ENCODE data around the gene LGR5.
A peak's percentile ranks its signal among the peaks of the same experiment; 100 is the strongest.

The LGR5 gene

DNA sequence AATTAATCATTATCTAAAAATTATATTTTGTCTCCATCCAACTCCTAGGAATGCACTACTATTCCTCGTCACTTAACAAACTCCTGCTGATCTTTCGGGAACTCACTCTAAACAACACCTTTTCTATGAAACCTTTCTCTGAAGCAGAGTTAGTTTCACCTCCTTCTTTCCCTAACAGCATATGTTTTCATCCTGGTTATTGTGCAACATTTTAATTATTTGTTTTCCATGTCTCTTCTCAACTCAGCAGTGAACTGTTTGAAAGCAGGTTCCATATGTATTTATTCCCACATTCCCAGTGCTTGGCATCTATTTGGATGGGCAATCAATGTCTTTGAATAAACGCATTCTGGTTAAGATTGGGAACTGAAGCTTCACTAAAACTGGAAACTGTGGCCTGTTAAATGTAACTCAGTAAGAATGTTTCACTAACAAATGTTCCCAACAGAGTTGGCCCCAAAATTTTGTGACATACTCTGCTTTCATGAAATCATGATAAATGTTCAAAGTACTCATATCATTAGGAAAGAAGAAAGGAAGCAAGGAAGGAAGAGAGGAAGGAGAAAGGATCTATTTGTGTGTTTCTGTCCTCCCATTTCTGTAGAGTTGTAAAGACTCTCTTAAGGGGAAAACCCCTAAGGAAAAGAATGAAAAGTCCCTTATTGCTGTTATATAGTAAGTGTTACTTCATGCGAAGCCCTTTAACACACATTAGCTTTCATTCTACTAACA is 13.9 kb upstream of the LGR5 start:
- no peaks in the 10 kb centered on the region for H3K9me3 ChIP-seq (ENCODE audit: control insufficient read depth, insufficient read depth, low read length)

GRCh38 chr12:71426300-71427047 is 13.1 kb upstream of the LGR5 start:
- Histone ChIP-seq H3K36me3 (ENCODE audit: insufficient read depth, low read length) (no peaks in the 10 kb centered on the region), H3K9me3 (ENCODE audit: control insufficient read depth, insufficient read depth, low read length) (no peaks in the 10 kb centered on the region), H3K4me1 (ENCODE audit: insufficient read depth, low read length) (no peaks in the 10 kb centered on the region), H3K9ac (ENCODE audit: low read depth, low read length) (no peak overlapping the region)

More for the DNA sequence above, 13.9 kb upstream of the LGR5 start:
- Histone ChIP-seq H3K36me3 (ENCODE audit: insufficient read depth, low read length) (no peaks in the 10 kb centered on the region), H3K9ac (ENCODE audit: low read depth, low read length) (no peak overlapping the region), H3K4me1 (ENCODE audit: insufficient read depth, low read length) (no peaks in the 10 kb centered on the region)

- no peak overlapping the region for H3K9ac ChIP-seq (ENCODE audit: low read depth, low read length)
- H3K4me1 ChIP-seq (ENCODE audit: insufficient read depth, low read length) = no peaks in the 10 kb centered on the region
- no peaks in the 10 kb centered on the region for H3K36me3 ChIP-seq (ENCODE audit: insufficient read depth, low read length)
- no peaks in the 10 kb centered on the region; the same call in 1 of the 2 replicates for H3K9me3 ChIP-seq (ENCODE audit: control insufficient read depth, insufficient read depth, low read length)
Measured at GRCh38 chr12:71430756-71431155, 8.8 kb upstream of the LGR5 start.

DNA sequence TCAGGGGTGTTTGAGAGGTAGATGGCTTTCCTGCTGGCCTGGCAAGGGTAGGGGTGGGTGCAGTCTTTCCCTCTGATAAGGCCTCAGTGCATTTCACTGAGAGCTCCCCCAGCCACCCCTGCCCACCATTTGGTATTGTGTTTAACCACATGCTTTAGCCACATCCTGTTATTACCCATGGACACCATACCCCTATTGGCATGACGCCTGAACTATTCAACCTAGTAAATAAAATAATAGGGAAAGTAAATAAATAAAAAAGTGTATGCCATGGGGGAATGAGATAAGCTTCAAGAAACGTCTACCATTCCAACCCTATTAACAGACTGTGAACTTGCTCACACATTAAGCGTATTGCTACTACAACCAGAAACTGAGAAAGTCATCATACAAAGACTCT is 7.6 kb upstream of the LGR5 start:
- H3K9me3 ChIP-seq (ENCODE audit: control insufficient read depth, insufficient read depth, low read length) = no peaks in the 10 kb centered on the region; the same call in 1 of the 2 replicates

GRCh38 chr12:71432936-71433335 is 6.7 kb upstream of the LGR5 start:
- no peak overlapping the region for H3K9ac ChIP-seq (ENCODE audit: low read depth, low read length)
- H3K4me1 ChIP-seq (ENCODE audit: insufficient read depth, low read length) = no peaks in the 10 kb centered on the region
- H3K36me3 ChIP-seq (ENCODE audit: insufficient read depth, low read length) = no peaks in the 10 kb centered on the region
- no peaks in the 10 kb centered on the region; the same call in 1 of the 2 replicates for H3K9me3 ChIP-seq (ENCODE audit: control insufficient read depth, insufficient read depth, low read length)

More for the DNA sequence above, 7.6 kb upstream of the LGR5 start:
- no peak overlapping the region for H3K9ac ChIP-seq (ENCODE audit: low read depth, low read length)
- H3K36me3 ChIP-seq (ENCODE audit: insufficient read depth, low read length) = no peaks in the 10 kb centered on the region
- H3K4me1 ChIP-seq (ENCODE audit: insufficient read depth, low read length) = no peaks in the 10 kb centered on the region

DNA sequence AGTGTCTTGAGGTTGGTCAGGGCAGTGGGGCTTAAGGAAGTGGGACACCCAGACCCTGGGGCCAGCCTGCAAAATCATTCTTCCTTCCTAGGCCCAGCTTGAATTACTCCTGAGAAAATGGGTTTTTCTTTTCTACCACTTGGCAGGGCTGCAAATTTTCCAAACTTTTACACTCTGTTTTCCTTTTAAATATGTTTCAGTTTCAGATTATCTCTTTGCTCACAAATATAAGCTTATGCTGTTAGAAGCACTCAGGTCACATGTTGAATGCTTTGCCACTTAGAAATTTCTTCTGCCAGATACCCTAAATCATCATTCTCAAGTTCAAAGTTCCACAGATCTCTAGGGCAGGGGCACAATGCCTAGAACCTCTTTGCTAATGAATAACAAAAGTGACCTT is 2.9 kb upstream of the LGR5 start:
- H3K4me1 ChIP-seq (ENCODE audit: insufficient read depth, low read length) = no peaks in the 10 kb centered on the region
- no peak overlapping the region for H3K9ac ChIP-seq (ENCODE audit: low read depth, low read length)
- no peaks in the 10 kb centered on the region; the same call in 1 of the 2 replicates for H3K9me3 ChIP-seq (ENCODE audit: control insufficient read depth, insufficient read depth, low read length)
- H3K36me3 ChIP-seq (ENCODE audit: insufficient read depth, low read length) = no peaks in the 10 kb centered on the region

DNA sequence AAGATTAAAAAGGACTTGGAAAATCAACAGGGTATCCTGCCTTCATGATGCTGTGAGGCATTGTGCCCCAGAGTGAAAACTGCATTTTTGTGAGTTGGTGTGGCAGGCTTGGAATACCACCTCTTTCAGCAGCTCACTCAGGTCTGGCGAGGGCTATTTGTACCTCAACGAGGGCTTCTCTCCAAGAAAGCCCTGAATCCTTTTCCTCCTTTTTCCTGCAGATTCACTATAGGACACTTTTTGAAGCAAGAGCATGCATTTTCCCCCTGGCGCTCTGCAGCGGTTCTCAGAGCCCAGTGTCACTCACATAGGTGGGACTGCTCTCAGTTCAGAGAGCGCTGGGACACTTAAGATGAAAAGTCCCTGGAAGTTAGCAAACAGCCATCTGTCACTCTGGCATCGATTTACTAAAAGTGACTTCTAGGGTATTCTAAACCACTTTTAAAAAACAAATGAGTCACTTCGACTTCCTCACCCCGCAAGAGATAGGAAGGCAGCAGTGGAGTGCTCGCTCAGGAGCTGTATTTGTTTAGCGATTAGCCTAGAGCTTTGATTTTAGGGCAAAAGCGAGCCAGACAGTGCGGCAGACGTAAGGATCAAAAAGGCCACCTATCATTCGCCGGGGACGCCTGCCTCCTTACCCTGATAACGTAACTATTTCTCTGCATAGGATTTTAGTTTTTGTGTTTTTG is 782 bp upstream of the LGR5 start:
- no peaks in the 10 kb centered on the region for H3K36me3 ChIP-seq (ENCODE audit: insufficient read depth, low read length)
- no peaks in the 10 kb centered on the region; the same call in 1 of the 2 replicates for H3K9me3 ChIP-seq (ENCODE audit: control insufficient read depth, insufficient read depth, low read length)
- H3K4me1 ChIP-seq (ENCODE audit: insufficient read depth, low read length) = no peaks in the 10 kb centered on the region
- peak overlapping the region; percentile 57; the same call in 1 of the 2 replicates for H3K9ac ChIP-seq (ENCODE audit: low read depth, low read length)

DNA sequence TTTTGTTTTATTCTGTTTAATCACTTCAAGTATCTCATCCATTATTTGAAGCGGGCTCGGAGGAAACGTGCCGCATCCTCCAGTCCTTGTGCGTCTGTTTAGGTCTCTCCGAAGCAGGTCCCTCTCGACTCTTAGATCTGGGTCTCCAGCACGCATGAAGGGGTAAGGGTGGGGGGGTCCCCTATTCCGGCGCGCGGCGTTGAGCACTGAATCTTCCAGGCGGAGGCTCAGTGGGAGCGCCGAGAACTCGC is 311 bp upstream of the LGR5 start:
- Histone ChIP-seq H3K9me3 (ENCODE audit: control insufficient read depth, insufficient read depth, low read length) (no peaks in the 10 kb centered on the region; the same call in 1 of the 2 replicates), H3K4me1 (ENCODE audit: insufficient read depth, low read length) (no peaks in the 10 kb centered on the region), H3K9ac (ENCODE audit: low read depth, low read length) (peak overlapping the region; percentile 57; the same call in 1 of the 2 replicates), H3K36me3 (ENCODE audit: insufficient read depth, low read length) (no peaks in the 10 kb centered on the region)

DNA sequence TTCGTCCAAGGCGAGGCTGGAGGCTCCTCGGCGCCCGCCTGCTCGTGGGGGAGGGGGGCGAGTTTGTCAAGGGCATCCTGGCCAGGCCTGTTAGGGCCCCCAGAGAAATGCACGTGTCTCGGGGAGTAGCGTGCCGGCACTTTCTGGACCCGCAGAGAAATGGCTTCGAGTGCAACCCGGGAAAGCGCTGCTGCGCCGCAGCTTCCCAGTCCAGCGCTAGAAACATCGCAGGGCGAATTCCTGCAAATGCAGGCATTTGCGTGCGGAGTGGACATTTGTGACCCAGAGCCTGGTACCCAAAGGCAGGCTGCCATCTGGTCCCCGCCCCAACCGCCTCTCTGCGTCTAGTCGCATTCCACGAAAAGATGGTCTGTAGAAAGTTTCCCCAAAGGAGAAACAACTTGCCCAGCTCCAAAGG is 756 bp downstream of the LGR5 start:
- peak overlapping the region; percentile 57; the same call in 1 of the 2 replicates for H3K9ac ChIP-seq (ENCODE audit: low read depth, low read length)
- H3K4me1 ChIP-seq (ENCODE audit: insufficient read depth, low read length) = no peaks in the 10 kb centered on the region
- no peaks in the 10 kb centered on the region; the same call in 1 of the 2 replicates for H3K9me3 ChIP-seq (ENCODE audit: control insufficient read depth, insufficient read depth, low read length)
- no peaks in the 10 kb centered on the region for H3K36me3 ChIP-seq (ENCODE audit: insufficient read depth, low read length)

GRCh38 chr12:71440763-71441748 is 1.5 kb downstream of the LGR5 start:
- H3K4me1 ChIP-seq (ENCODE audit: insufficient read depth, low read length) = no peaks in the 10 kb centered on the region
- H3K9ac ChIP-seq (ENCODE audit: low read depth, low read length) = peak overlapping the region; percentile 57; the same call in 1 of the 2 replicates
- no peaks in the 10 kb centered on the region for H3K36me3 ChIP-seq (ENCODE audit: insufficient read depth, low read length)
- no peaks in the 10 kb centered on the region for H3K9me3 ChIP-seq (ENCODE audit: control insufficient read depth, insufficient read depth, low read length)

GRCh38 chr12:71441836-71442566 is 2.4 kb downstream of the LGR5 start:
- no peaks in the 10 kb centered on the region for H3K9me3 ChIP-seq (ENCODE audit: control insufficient read depth, insufficient read depth, low read length)
- no peaks in the 10 kb centered on the region for H3K4me1 ChIP-seq (ENCODE audit: insufficient read depth, low read length)
- H3K9ac ChIP-seq (ENCODE audit: low read depth, low read length) = no peak overlapping the region
- no peaks in the 10 kb centered on the region for H3K36me3 ChIP-seq (ENCODE audit: insufficient read depth, low read length)

DNA sequence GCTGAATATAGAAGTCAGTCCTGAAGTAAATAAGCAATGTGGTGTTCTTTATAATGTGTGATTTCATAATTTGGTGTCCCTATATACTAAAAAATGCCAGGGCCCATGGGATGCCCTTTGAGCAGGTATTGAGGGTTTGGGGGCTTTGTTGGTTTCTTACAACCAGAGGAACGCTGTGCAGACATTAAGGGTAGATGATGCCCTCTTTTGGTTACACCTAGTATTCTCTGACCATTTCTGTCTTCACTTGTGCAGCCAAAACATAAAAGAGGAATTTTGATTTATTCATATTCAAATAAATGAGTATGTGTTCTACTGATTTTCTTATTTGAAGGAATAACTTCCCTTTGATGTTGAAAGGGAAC is 3.0 kb downstream of the LGR5 start:
- H3K4me1 ChIP-seq (ENCODE audit: insufficient read depth, low read length) = no peaks in the 10 kb centered on the region
- H3K9me3 ChIP-seq (ENCODE audit: control insufficient read depth, insufficient read depth, low read length) = no peaks in the 10 kb centered on the region
- H3K36me3 ChIP-seq (ENCODE audit: insufficient read depth, low read length) = no peaks in the 10 kb centered on the region
- H3K9ac ChIP-seq (ENCODE audit: low read depth, low read length) = no peak overlapping the region

DNA sequence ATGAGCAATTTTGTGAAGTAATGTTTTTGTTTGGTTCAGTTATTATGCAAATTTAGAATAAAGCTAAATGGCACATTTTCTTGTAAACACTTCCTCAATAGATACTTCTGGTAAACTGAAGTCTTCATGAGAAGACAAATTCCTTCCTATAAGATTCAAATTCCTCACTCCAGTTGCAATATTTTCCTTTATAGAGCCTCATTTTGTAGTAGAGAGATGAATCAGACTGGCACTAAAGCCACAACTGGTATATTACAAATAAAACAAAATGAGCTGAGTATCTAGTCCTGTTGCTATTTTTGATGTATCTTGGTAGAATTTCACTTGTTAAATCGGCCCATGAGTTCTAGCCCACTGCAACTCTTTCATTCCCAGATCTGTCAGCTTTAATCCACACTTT is 5.5 kb downstream of the LGR5 start:
- no peaks in the 10 kb centered on the region for H3K36me3 ChIP-seq (ENCODE audit: insufficient read depth, low read length)
- H3K9ac ChIP-seq (ENCODE audit: low read depth, low read length) = no peak overlapping the region
- H3K4me1 ChIP-seq (ENCODE audit: insufficient read depth, low read length) = no peaks in the 10 kb centered on the region
- H3K9me3 ChIP-seq (ENCODE audit: control insufficient read depth, insufficient read depth, low read length) = no peaks in the 10 kb centered on the region
